ENCODE measurements around the gene JARID2.

Gene JARID2

GRCh38 chr6:15426395-15426794 is 180.5 kb downstream of the JARID2 start:
- Histone ChIP-seq H3K4me1 (ENCODE audit: low read length) (peaks cover 10% of the 10 kb centered on the region), H3K79me2 (ENCODE audit: low read length) (peaks cover 87% of the 10 kb centered on the region), H4K20me1 (ENCODE audit: insufficient read depth, low read length) (no peaks in the 10 kb centered on the region), H3K4me3 (ENCODE audit: low read length) (no peak overlapping the region), H2AFZ (ENCODE audit: low read length) (no peak overlapping the region), H3K27ac (ENCODE audit: low read length) (no peak overlapping the region), H3K4me2 (ENCODE audit: low read depth, low read length) (no peak overlapping the region), H3K9me3 (replicated peaks; ENCODE audit: insufficient read depth, low read length) (no peaks in the 10 kb centered on the region), H3K36me3 (replicated peaks; ENCODE audit: insufficient read depth, low read length) (no peaks in the 10 kb centered on the region), H3K9ac (ENCODE audit: low read length) (no peak overlapping the region), H3K9me2 (replicated peaks; ENCODE audit: insufficient read depth, low read length) (no peaks in the 10 kb centered on the region), H3K27me3 (replicated peaks; ENCODE audit: insufficient read depth, low read length) (no peaks in the 10 kb centered on the region), H3F3A (ENCODE audit: insufficient read depth, low read length) (no peaks in the 10 kb centered on the region)
- no peak for DNase-seq
- TF ChIP-seq CTCF (IDR thresholded peaks at IDR 0.05; ENCODE audit: low read length) (no peak), EZH2 (optimal IDR thresholded peaks at IDR 0.05; ENCODE audit: low read depth, low read length) (no peak), EZH2phosphoT487 (IDR thresholded peaks at IDR 0.05; ENCODE audit: low read length) (no peak)

- no peak for DNase-seq
- no peak overlapping the region for H3K4me3 ChIP-seq (ENCODE audit: low read length)
- no peaks in the 10 kb centered on the region for H3K9me2 ChIP-seq (replicated peaks; ENCODE audit: insufficient read depth, low read length)
- no peaks in the 10 kb centered on the region for H3K27me3 ChIP-seq (replicated peaks; ENCODE audit: insufficient read depth, low read length)
- H3K9ac ChIP-seq (ENCODE audit: low read length): no peak overlapping the region
- H3K4me2 ChIP-seq (ENCODE audit: low read depth, low read length): no peak overlapping the region
- H3K79me2 ChIP-seq (ENCODE audit: low read length): peaks cover 87% of the 10 kb centered on the region
- no peak overlapping the region for H3K27ac ChIP-seq (ENCODE audit: low read length)
- H4K20me1 ChIP-seq (ENCODE audit: insufficient read depth, low read length): no peaks in the 10 kb centered on the region
- no peaks in the 10 kb centered on the region for H3K36me3 ChIP-seq (replicated peaks; ENCODE audit: insufficient read depth, low read length)
- no peaks in the 10 kb centered on the region for H3K9me3 ChIP-seq (replicated peaks; ENCODE audit: insufficient read depth, low read length)
- H3F3A ChIP-seq (ENCODE audit: insufficient read depth, low read length): no peaks in the 10 kb centered on the region
- H3K4me1 ChIP-seq (ENCODE audit: low read length): peaks cover 12% of the 10 kb centered on the region
- no peak overlapping the region for H2AFZ ChIP-seq (ENCODE audit: low read length)
- TF ChIP-seq CTCF (IDR thresholded peaks at IDR 0.05; ENCODE audit: low read length) (no peak), EZH2phosphoT487 (IDR thresholded peaks at IDR 0.05; ENCODE audit: low read length) (no peak), EZH2 (optimal IDR thresholded peaks at IDR 0.05; ENCODE audit: low read depth, low read length) (no peak)
These were observed 181.0 kb downstream of the JARID2 start for GRCh38 chr6:15426901-15427300.

DNA sequence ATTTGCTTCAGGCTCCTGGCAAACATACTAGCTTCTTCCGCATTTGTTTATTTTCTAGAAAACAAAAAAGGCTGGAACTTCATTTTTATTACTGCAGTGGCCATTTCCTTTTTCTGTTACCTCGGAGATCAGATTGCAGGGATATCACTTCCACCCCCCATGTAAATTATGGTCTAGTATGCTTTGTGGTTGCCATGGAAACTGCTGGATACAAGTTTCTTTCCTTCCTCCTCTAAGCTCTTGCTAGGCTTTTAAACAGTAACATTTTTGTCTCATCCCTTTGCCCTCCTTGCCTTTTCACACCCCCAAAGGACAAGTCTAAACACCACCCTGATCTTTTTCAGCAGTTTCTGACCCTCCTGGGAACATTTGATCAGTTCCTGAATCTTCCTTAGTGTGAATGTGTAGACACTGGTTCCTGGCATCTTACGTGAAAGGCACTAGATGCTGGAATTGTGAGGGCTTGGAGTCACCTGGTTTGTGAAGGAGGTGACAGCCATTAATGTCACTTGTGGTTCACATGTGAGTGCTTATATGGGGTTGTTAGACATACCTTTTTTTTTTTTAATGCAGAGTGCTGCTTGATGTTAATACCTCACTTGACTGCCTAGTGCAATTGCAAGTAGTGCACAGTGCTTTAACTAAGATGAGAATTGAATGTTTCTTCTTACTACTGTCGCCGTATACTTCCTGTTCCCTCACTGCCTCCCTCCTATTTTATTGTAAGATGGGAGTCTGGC is 181.6 kb downstream of the JARID2 start:
- Histone ChIP-seq H3F3A (ENCODE audit: insufficient read depth, low read length) (no peaks in the 10 kb centered on the region), H3K79me2 (ENCODE audit: low read length) (peaks cover 87% of the 10 kb centered on the region), H3K27me3 (replicated peaks; ENCODE audit: insufficient read depth, low read length) (no peaks in the 10 kb centered on the region), H4K20me1 (ENCODE audit: insufficient read depth, low read length) (no peaks in the 10 kb centered on the region), H3K9me3 (replicated peaks; ENCODE audit: insufficient read depth, low read length) (no peaks in the 10 kb centered on the region), H3K4me1 (ENCODE audit: low read length) (peaks cover 16% of the 10 kb centered on the region), H3K27ac (ENCODE audit: low read length) (no peak overlapping the region), H3K9me2 (replicated peaks; ENCODE audit: insufficient read depth, low read length) (no peaks in the 10 kb centered on the region), H3K4me3 (ENCODE audit: low read length) (no peak overlapping the region), H3K9ac (ENCODE audit: low read length) (no peak overlapping the region), H3K36me3 (replicated peaks; ENCODE audit: insufficient read depth, low read length) (no peaks in the 10 kb centered on the region), H2AFZ (ENCODE audit: low read length) (no peak overlapping the region), H3K4me2 (ENCODE audit: low read depth, low read length) (no peak overlapping the region)
- TF ChIP-seq CTCF (IDR thresholded peaks at IDR 0.05; ENCODE audit: low read length) (no peak), EZH2 (optimal IDR thresholded peaks at IDR 0.05; ENCODE audit: low read depth, low read length) (no peak), EZH2phosphoT487 (IDR thresholded peaks at IDR 0.05; ENCODE audit: low read length) (no peak)
- DNase-seq: no peak
